ENCODE results near the gene EZR.

DNA sequence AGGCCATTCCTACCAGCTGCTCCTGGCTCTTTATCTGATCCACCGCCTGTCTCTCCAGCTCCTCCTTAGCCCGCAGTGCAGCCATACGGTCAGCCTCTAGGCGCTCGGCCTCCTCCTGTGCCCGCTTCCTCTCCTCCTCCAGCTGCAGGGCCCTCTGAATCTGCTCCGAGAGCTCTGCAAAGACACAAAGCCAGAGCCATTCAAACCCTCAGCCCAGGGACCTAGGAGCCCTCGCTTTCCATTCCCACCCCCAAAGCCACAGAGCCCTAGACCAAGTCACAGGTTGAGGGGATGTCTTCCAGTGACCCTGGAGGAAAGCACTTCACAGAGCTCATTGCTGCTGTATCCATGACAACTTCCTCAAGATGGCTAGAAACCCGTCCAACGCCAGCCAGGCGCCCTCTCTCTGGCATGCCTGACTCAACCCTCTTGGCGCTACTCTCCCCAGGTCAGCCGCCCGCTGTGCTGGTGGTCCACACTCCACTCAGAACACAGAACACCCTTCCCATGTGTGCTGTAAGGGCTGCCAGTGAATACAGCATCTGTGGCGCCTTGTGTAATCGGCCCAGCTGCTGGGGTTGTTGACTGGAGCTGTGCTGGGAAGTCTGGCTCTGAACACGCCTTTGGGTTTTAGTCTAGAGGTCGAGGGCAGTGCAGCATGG lies 49.3 kb downstream of the EZR start:
- TF ChIP-seq CTCF (IDR thresholded peaks at IDR 0.05; ENCODE audit: poor library complexity) (no peak), EZH2 (IDR thresholded peaks at IDR 0.05; ENCODE audit: borderline replicate concordance) (no peak), EZH2phosphoT487 (IDR thresholded peaks at IDR 0.05; ENCODE audit: low read depth, severe bottlenecking, unreplicated experiment) (no peak)
